HG02588 (cell line): Measurements from ENCODE around the gene SMPD3.
A peak's percentile ranks its signal among the peaks of the same experiment; 100 is the strongest.

Experiments used
- ATAC-seq: cut with Tn5 transposase; IDR thresholded peaks from one replicate; pipeline ENCODE4 v1.9.1; 2021; ENCODE audit warnings: mild to moderate bottlenecking, moderate library complexity; ENCODE audit not compliant: unreplicated experiment

The SMPD3 gene

GRCh38 chr16:68472581-68472980 is 24.3 kb upstream of the SMPD3 start:
- no peak for ATAC-seq

GRCh38 chr16:68470461-68471150 is 22.3 kb upstream of the SMPD3 start:
- ATAC-seq = peak; percentile 86

- peak; percentile 24 for ATAC-seq
Measured at GRCh38 chr16:68469796-68470460, 21.6 kb upstream of the SMPD3 start.

- ATAC-seq = no peak
Measured at GRCh38 chr16:68468842-68469241, 20.5 kb upstream of the SMPD3 start.

GRCh38 chr16:68466174-68466573 is 17.9 kb upstream of the SMPD3 start:
- no peak for ATAC-seq

GRCh38 chr16:68463904-68464303 is 15.6 kb upstream of the SMPD3 start:
- ATAC-seq = no peak

- ATAC-seq = no peak
Measured at GRCh38 chr16:68460067-68460466, 11.8 kb upstream of the SMPD3 start.

- ATAC-seq = no peak
Measured at GRCh38 chr16:68459457-68459856, 11.1 kb upstream of the SMPD3 start.

- no peak for ATAC-seq
Measured at GRCh38 chr16:68458551-68458950, 10.2 kb upstream of the SMPD3 start.

GRCh38 chr16:68458101-68458500 is 9.8 kb upstream of the SMPD3 start:
- no peak for ATAC-seq

- no peak for ATAC-seq
Measured at GRCh38 chr16:68455631-68456030, 7.3 kb upstream of the SMPD3 start.

GRCh38 chr16:68454920-68455435 is 6.7 kb upstream of the SMPD3 start:
- ATAC-seq = no peak

- no peak for ATAC-seq
Measured at GRCh38 chr16:68453816-68454215, 5.5 kb upstream of the SMPD3 start.

GRCh38 chr16:68452176-68452575 is 3.9 kb upstream of the SMPD3 start:
- ATAC-seq = no peak

- no peak for ATAC-seq
Measured at GRCh38 chr16:68451676-68452075, 3.4 kb upstream of the SMPD3 start.

- ATAC-seq = no peak
Measured at GRCh38 chr16:68450741-68451255, 2.5 kb upstream of the SMPD3 start.

- peak; percentile 1 for ATAC-seq
Measured at GRCh38 chr16:68447653-68448359, 502 bp downstream of the SMPD3 start.

- ATAC-seq = no peak
Measured at GRCh38 chr16:68446681-68447652, 1.3 kb downstream of the SMPD3 start.

- no peak for ATAC-seq
Measured at GRCh38 chr16:68445458-68445857, 2.9 kb downstream of the SMPD3 start.

- ATAC-seq = no peak
Measured at GRCh38 chr16:68444056-68444657, 4.2 kb downstream of the SMPD3 start.
